HG02938 (cell line): ENCODE data around the gene MUC5AC.
"Not testable (repeated sequence)": the region's sequence is repeated elsewhere in the genome, so short reads cannot be mapped to it uniquely, and the experiment has no call there.

Experiments used
- ATAC-seq: cut with Tn5 transposase; IDR thresholded peaks from one replicate; pipeline ENCODE4 v1.9.1; 2021; ENCODE audit warnings: mild to moderate bottlenecking, moderate library complexity; ENCODE audit not compliant: unreplicated experiment

Gene MUC5AC

DNA sequence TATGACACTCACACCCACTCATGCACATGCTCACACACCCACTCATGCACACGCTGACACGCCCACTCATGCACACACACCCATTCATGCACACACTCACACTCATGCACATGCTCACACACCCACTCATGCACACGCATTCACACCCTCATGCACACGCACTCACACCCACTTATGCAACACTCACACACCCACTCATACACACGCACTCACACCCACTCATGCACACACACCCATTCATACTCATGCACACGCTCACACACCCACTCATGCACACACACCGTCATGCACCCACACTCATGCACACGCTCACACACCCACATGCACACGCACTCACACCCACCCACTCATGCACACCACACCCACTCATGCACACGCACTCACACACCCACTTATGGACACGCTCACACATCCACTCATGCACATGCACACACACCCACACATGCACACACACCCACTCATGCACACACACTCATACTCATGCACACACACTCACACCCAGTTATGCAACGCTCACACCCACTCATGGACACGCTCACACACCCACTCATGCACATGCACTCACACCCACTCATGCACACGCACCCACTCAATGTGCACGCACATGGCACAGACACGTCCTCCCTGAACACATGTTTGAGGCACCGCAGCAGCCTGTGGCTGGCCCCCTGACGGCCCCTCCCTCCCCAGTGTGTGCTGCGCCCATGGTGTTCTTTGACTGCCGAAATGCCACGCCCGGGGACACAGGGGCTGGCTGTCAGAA is 17.9 kb downstream of the MUC5AC start:
- no peak for ATAC-seq

DNA sequence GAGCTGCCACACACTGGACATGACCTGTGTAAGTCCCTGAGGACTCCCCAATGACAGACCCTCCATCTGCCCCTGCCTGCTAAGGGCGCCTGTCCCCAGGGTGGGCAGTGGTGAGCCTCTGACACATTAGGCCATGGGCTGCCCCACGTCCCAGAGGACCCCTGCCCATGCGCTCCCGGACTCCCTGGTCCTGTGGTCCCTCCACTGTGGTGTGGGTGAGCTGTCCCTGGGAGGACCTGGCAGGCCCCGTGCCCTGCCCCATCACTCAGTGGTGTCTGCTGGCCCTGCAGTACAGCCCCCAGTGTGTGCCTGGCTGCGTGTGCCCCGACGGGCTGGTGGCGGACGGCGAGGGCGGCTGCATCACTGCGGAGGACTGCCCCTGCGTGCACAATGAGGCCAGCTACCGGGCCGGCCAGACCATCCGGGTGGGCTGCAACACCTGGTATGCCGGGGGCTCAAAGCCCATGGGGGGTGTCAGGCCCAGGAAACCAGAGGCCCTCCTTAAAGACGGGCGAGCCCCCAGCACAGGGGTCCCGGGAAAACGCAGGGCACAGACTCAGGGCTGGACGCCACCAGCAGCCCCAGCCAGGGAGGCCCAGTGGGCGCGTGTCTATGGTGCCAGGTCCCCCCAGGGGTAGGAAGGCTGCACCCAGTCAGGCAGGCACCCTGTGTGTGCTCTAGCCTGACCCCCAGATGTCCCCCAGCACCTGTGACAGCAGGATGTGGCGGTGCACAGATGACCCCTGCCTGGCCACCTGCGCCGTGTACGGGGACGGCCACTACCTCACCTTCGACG is 18.7 kb downstream of the MUC5AC start:
- ATAC-seq: no peak

DNA sequence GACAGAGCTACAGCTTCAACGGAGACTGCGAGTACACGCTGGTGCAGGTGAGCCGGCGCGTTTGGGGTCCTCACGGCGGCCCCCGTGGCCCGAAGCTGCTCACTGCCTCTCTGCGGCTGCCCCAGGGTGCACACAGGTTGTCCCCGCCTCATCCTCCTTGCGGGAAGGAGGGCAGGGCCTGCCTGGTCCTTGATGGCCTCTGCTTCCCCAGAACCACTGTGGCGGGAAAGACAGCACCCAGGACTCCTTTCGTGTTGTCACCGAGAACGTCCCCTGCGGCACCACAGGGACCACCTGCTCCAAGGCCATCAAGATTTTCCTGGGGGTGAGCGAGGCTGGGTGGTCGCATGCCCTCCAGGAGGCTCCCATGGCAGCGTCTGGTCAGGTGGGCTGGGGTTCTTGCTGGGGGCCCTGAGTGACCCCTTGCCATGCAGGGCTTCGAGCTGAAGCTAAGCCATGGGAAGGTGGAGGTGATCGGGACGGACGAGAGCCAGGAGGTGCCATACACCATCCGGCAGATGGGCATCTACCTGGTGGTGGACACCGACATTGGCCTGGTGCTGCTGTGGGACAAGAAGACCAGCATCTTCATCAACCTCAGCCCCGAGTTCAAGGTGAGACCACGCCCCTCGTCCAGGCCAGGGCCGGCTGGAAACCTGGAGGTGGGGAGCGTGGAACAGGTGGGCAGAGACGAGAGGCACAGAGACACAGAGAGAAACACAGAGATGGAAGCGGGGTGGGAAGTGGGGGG is 19.4 kb downstream of the MUC5AC start:
- no peak for ATAC-seq

DNA sequence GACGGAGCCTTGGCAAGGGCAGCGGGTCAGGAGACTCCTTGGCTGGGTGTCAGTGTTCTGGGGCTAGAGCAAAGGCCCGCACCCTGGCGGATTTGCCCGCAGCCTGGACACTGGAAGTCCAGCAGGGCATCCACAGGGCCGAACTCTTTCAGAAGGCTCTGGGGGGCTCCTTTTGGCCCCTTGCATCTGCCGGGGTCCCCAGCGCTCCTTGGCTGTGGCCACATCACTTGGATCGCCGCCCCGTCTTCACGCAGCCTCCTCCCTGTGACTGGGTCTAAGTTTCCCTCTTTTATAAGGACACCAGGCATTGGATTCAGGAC is 20.0 kb downstream of the MUC5AC start:
- ATAC-seq: no peak

DNA sequence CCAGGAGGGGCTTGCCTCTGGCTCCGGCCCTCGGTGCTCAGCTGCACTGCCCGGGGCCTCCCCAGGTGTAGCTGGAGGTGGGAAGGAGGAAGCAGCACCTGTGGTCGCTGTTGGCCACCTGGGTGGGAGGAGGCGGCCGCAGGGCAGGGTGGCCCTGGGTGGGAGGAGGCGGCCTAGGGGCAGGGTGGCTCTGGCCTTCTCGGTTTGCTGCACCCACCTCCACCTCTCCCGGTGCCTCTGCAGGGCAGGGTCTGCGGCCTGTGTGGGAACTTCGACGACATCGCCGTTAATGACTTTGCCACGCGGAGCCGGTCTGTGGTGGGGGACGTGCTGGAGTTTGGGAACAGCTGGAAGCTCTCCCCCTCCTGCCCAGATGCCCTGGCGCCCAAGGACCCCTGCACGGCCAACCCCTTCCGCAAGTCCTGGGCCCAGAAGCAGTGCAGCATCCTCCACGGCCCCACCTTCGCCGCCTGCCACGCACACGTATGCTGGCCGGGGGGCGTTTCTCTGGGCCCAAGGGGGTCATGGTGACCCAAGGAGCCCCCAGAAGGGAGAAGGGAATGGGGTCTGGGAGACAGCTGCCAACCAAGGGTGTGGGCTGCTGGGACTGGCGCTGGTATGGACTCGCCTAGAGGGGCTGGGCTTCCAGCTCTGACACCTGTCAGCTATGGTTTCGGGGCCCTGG is 20.6 kb downstream of the MUC5AC start:
- ATAC-seq: no peak

DNA sequence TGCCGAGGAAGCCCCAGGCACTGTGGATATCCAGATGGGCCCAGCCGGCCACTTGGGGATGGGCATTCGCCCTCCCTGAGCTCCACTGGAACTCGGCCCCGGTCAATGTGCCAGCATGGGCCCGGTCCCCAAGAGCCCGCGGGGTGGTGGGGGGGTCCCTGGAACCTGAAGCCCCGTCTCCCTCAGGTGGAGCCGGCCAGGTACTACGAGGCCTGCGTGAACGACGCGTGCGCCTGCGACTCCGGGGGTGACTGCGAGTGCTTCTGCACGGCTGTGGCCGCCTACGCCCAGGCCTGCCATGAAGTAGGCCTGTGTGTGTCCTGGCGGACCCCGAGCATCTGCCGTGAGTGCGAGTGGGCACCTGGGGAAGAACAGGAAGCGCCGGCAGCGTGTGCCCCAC is 21.2 kb downstream of the MUC5AC start:
- ATAC-seq: no peak

DNA sequence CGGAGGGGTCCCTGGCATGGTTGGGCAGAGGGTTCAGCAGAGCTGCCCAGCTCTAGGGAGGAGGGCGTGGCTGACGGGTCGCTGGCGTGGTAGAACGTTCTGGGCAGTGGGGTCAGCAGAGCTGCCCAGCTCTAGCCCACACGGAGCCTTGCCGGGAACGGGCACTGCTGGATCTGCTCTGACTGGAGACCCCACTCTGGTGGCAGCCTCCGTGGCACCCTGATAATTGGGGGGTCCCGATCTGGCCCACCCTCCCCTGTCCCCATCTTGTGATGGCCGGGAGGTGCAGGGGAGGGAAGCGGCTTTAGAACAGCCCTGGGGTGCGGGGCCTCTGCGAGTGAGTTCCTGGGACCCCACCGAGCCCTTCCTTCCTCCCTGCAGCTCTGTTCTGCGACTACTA is 21.9 kb downstream of the MUC5AC start:
- ATAC-seq: no peak

DNA sequence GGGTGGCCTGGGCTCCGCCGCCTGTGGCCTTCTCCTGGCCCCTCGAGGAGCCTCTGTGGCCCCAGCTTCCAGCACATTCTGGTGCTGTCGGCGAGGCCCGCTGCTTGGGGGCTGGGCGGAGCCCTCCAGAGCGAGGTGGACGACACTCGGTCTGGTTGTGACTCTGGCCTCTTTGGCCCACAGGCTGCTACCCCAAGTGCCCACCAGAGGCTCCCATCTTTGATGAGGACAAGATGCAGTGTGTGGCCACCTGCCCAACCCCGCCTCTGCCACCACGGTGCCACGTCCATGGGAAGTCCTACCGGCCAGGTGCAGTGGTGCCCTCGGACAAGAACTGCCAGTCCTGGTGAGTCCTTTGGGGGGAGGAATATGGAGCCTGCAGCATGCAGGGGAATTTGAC is 22.4 kb downstream of the MUC5AC start:
- ATAC-seq: no peak

DNA sequence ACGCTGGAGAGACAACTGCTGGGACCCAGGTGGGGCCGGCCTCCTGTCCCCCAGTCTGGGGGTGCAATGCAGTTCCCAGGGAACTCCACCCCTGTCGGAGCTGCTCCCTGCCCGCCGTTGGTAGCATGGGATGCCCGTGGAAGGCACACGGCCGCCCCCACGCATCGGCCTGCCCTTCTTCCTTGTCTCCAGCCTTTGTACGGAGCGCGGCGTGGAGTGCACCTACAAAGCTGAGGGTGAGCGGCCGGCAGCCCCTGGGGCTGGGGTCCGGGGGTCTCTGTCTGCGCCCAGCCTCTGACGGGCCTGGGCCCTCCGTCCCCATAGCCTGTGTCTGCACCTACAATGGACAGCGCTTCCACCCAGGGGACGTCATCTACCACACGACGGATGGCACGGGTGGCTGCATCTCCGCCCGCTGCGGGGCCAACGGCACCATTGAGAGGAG is 23.2 kb downstream of the MUC5AC start:
- no peak for ATAC-seq

DNA sequence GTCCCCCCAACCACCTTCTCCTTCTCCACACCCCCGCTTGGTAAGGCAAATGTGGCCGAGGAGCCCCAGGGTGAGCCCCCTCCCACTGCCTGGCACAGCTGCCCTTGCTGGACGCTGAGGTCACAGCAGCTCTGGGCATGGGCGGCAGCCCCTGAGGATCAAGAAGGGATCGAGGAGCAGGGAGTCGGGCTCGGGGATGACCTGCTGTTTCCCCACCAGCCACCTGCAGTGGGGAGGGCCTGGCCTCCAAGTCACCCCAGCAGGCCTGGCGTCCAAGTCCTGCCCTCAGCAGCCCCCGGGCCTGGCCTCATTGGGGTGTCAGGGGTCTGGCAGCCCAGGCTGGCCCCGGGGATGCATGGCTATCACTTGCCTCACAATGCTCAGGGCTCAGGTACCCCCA is 23.7 kb downstream of the MUC5AC start:
- ATAC-seq: no peak

DNA sequence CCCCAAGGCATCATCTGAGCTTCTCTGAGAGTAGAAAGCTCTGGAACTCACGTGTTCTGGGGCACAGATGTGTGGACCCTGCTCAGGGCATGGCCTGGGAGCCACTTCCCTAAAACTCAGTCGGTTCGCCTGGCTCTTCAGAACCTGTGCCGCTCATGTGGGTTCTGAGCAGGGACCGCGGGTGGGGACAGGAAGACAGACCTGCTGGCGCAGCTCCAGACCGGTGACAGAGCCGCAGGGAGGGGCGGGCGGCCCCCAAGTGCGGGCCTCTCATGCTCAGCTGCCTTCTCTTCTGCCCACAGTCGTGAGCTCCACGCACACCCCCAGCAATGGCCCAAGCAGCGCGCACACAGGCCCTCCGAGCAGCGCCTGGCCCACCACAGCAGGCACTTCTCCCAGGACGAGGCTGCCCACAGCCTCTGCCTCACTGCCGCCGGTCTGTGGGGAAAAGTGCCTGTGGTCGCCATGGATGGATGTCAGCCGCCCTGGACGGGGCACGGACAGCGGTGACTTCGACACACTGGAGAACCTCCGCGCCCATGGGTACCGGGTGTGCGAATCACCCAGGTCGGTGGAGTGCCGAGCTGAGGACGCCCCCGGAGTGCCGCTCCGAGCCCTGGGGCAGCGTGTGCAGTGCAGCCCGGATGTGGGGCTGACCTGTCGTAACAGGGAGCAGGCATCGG is 24.2 kb downstream of the MUC5AC start:
- no peak for ATAC-seq

DNA sequence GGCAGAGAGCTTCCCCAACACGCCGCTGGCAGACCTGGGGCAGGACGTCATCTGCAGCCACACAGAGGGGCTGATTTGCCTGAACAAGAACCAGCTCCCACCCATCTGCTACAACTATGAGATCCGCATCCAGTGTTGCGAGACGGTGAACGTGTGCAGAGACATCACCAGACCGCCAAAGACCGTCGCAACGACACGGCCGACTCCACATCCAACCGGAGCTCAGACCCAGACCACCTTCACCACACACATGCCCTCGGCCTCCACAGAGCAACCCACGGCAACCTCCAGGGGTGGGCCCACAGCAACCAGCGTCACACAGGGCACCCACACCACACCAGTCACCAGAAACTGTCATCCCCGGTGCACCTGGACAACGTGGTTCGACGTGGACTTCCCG is 26.4 kb downstream of the MUC5AC start:
- not testable (repeated sequence) for ATAC-seq

DNA sequence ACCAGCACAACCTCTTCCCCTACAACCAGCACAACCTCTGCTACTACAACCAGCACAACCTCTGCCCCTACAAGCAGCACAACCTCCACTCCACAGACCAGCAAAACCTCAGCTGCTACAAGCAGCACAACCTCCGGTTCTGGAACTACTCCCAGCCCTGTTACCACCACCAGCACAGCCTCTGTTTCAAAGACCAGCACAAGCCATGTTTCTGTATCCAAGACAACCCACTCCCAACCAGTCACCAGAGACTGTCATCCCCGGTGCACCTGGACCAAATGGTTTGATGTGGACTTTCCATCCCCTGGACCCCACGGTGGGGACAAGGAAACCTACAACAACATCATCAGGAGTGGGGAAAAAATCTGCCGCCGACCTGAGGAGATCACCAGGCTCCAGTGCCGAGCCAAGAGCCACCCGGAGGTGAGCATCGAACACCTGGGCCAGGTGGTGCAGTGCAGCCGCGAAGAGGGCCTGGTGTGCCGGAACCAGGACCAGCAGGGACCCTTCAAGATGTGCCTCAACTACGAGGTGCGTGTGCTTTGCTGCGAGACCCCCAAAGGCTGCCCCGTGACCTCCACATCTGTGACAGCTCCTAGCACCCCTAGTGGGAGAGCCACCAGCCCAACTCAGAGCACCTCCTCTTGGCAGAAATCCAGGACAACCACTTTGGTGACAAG is 30.8 kb downstream of the MUC5AC start:
- not testable (repeated sequence) for ATAC-seq

DNA sequence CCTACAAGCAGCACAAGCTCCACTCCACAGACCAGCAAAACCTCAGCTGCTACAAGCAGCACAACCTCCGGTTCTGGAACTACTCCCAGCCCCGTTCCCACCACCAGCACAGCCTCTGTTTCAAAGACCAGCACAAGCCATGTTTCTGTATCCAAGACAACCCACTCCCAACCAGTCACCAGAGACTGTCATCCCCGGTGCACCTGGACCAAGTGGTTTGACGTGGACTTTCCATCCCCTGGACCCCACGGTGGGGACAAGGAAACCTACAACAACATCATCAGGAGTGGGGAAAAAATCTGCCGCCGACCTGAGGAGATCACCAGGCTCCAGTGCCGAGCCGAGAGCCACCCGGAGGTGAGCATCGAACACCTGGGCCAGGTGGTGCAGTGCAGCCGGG is 32.1 kb downstream of the MUC5AC start:
- not testable (repeated sequence) for ATAC-seq

DNA sequence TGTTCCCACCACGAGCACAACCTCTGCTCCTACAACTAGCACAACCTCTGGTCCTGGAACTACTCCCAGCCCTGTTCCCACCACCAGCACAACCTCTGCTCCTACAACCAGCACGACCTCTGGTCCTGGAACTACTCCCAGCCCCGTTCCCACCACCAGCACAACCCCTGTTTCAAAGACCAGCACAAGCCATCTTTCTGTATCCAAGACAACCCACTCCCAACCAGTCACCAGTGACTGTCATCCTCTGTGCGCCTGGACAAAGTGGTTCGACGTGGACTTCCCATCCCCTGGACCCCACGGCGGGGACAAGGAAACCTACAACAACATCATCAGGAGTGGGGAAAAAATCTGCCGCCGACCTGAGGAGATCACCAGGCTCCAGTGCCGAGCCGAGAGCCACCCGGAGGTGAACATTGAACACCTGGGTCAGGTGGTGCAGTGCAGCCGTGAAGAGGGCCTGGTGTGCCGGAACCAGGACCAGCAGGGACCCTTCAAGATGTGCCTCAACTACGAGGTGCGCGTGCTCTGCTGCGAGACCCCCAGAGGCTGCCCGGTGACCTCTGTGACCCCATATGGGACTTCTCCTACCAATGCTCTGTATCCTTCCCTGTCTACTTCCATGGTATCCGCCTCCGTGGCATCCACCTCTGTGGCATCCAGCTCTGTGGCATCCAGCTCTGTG is 34.2 kb downstream of the MUC5AC start:
- not testable (repeated sequence) for ATAC-seq

DNA sequence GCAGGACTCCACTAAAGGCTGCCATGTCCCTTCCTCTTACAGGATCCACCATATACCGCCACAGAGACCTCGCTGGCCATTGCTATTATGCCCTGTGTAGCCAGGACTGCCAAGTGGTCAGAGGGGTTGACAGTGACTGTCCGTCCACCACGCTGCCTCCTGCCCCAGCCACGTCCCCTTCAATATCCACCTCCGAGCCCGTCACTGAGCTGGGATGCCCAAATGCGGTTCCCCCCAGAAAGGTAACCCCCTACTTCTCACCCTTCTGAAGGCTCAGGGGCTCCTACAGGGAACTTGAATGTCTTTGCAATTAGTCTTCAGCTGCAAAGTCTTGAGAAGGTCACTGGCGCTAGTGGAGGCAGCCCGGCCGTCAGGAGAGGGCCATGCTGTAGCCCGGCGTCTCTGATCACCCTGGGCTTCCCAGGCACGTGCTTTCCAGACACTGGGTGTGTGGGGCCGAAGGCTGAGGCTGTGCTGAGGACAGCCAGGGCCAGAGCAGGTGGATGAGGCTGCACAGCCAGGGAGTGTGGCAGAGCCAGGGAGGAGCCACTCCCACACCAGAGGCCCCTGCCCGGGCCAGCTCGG is 35.1 kb downstream of the MUC5AC start:
- ATAC-seq: no peak

DNA sequence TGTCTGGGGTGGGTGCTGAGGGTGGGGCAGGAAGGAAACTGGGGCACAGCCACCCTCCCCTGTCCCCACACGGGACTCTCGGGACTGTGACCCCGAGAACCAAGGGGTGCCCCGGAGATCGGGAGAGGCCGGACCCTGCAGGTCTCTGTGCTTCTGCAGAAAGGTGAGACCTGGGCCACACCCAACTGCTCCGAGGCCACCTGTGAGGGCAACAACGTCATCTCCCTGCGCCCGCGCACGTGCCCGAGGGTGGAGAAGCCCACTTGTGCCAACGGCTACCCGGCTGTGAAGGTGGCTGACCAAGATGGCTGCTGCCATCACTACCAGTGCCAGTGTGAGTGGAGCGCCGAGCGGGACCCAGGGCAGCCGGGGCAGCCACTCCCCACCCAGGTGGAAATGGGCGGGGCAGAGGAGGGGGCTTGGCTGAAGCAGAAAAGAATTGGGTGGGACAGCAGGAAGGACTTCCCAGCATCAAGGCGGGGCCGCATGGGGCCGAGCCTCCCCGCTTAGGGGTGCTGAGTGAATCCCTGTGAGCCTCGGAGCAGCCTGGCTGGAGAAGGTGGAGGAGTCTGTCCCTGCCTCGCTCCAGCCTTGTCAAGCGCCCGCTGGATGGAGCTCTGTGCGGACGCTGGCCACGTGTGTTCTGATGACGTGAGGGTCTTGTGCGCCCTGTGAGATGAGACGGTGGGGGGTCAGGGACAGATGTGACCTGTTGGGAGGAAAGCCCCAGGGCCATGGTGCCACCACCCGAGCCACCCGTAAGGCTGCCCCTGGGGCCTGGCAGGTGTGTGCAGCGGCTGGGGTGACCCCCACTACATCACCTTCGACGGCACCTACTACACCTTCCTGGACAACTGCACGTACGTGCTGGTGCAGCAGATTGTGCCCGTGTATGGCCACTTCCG is 35.8 kb downstream of the MUC5AC start:
- no peak for ATAC-seq
